ENCODE data around the gene CHAT. TPM values are rescaled to one million over a fixed set of nuclear protein-coding genes. Genes with fewer than 3 reads are reported as not detected.

Gene CHAT
- total RNA-seq, 2 experiments from 2014 or later = not detected

GRCh38 chr10:49657606-49658005 lies 43.8 kb downstream of the CHAT start:
- intact Hi-C loops (cut with micrococcal nuclease; ENCODE audit: unreplicated experiment) = no loop called here
- Histone ChIP-seq H3K4me1 (ENCODE audit: insufficient read depth, low read length, poor library complexity, severe bottlenecking) (no peaks in the 10 kb centered on the region), H3K27ac (ENCODE audit: low read depth, low read length, poor library complexity, severe bottlenecking) (no peak overlapping the region), H3K4me2 (ENCODE audit: low read length) (no peak overlapping the region), H3K9me3 (ENCODE audit: low read length) (no peaks in the 10 kb centered on the region; the same call in 1 of the 2 replicates), H3K36me3 (ENCODE audit: insufficient read depth, low read length) (no peaks in the 10 kb centered on the region), H4K20me1 (ENCODE audit: insufficient read depth, low read length) (no peaks in the 10 kb centered on the region), H3K79me2 (ENCODE audit: insufficient read depth, low read depth, low read length) (no peaks in the 10 kb centered on the region), H2AFZ (ENCODE audit: low read length) (no peak overlapping the region), H3K9me2 (ENCODE audit: insufficient read depth, low read length) (no peaks in the 10 kb centered on the region), H3K4me3 (ENCODE audit: low read depth, low read length, poor library complexity, severe bottlenecking) (no peak overlapping the region)
- DNase-seq (ENCODE audit: low spot score) = no peak
- ChIA-PET POLR2A (no interaction called here), CTCF (ENCODE audit: unreplicated experiment) (no interaction called here)
- no peak for TF ChIP-seq EZH2phosphoT487 (IDR thresholded peaks at IDR 0.05; ENCODE audit: borderline replicate concordance, low read depth, low read length)
- no peak for TF ChIP-seq CTCF (conservative IDR thresholded peaks at IDR 0.05; ENCODE audit: low read length)
- BruUV-seq (replicated peaks) = no TSS peak

GRCh38 chr10:49661140-49661856 lies 47.5 kb downstream of the CHAT start:
- TF ChIP-seq EZH2phosphoT487 (IDR thresholded peaks at IDR 0.05; ENCODE audit: borderline replicate concordance, low read depth, low read length) (no peak), CTCF (conservative IDR thresholded peaks at IDR 0.05; ENCODE audit: low read length) (no peak)
- ChIA-PET POLR2A (no interaction called here), CTCF (ENCODE audit: unreplicated experiment) (no interaction called here)
- no peak overlapping the region for H3K4me3 ChIP-seq (ENCODE audit: low read depth, low read length, poor library complexity, severe bottlenecking)
- H3K27ac ChIP-seq (ENCODE audit: low read depth, low read length, poor library complexity, severe bottlenecking) = no peak overlapping the region
- no peak overlapping the region for H2AFZ ChIP-seq (ENCODE audit: low read length)
- H3K79me2 ChIP-seq (ENCODE audit: insufficient read depth, low read depth, low read length) = no peaks in the 10 kb centered on the region
- H3K36me3 ChIP-seq (ENCODE audit: insufficient read depth, low read length) = no peaks in the 10 kb centered on the region
- H3K4me2 ChIP-seq (ENCODE audit: low read length) = no peak overlapping the region
- H3K9me2 ChIP-seq (ENCODE audit: insufficient read depth, low read length) = no peaks in the 10 kb centered on the region
- no peaks in the 10 kb centered on the region for H3K4me1 ChIP-seq (ENCODE audit: insufficient read depth, low read length, poor library complexity, severe bottlenecking)
- intact Hi-C loops (cut with micrococcal nuclease; ENCODE audit: unreplicated experiment) = no loop called here
- no peak for DNase-seq (ENCODE audit: low spot score)
- H3K9me3 ChIP-seq (ENCODE audit: low read length) = no peaks in the 10 kb centered on the region; the same call in 1 of the 2 replicates
- H4K20me1 ChIP-seq (ENCODE audit: insufficient read depth, low read length) = no peaks in the 10 kb centered on the region
- no TSS peak for BruUV-seq (replicated peaks)

- Histone ChIP-seq H3K79me2 (ENCODE audit: insufficient read depth, low read depth, low read length) (no peaks in the 10 kb centered on the region), H3K4me2 (ENCODE audit: low read length) (no peak overlapping the region), H3K36me3 (ENCODE audit: insufficient read depth, low read length) (no peaks in the 10 kb centered on the region), H3K4me1 (ENCODE audit: insufficient read depth, low read length, poor library complexity, severe bottlenecking) (no peaks in the 10 kb centered on the region), H2AFZ (ENCODE audit: low read length) (no peak overlapping the region), H4K20me1 (ENCODE audit: insufficient read depth, low read length) (no peaks in the 10 kb centered on the region), H3K9me2 (ENCODE audit: insufficient read depth, low read length) (no peaks in the 10 kb centered on the region), H3K27ac (ENCODE audit: low read depth, low read length, poor library complexity, severe bottlenecking) (no peak overlapping the region), H3K9me3 (ENCODE audit: low read length) (no peaks in the 10 kb centered on the region; the same call in 1 of the 2 replicates), H3K4me3 (ENCODE audit: low read depth, low read length, poor library complexity, severe bottlenecking) (no peak overlapping the region)
- ChIA-PET POLR2A (no interaction called here), CTCF (ENCODE audit: unreplicated experiment) (no interaction called here)
- BruUV-seq (replicated peaks) = no TSS peak
- no peak for DNase-seq (ENCODE audit: low spot score)
- TF ChIP-seq EZH2phosphoT487 (IDR thresholded peaks at IDR 0.05; ENCODE audit: borderline replicate concordance, low read depth, low read length) (no peak), CTCF (conservative IDR thresholded peaks at IDR 0.05; ENCODE audit: low read length) (no peak)
- intact Hi-C loops (cut with micrococcal nuclease; ENCODE audit: unreplicated experiment) = no loop called here
Measured at GRCh38 chr10:49662169-49662830, 48.5 kb downstream of the CHAT start.

Data from OCI-LY7 (cell line).